Adrenal gland (tissue), 5 donors: ENCODE data around the gene RAPGEF2.

Experiments
- POLR2A ChIP-seq, 2 donors: fragments of 450-650 bp; IDR thresholded peaks; one replicate each; pipeline ENCODE4 v1.6.1; 2017; ENCODE audit warnings: antibody characterized with exemption in 2 of 2, mild to moderate bottlenecking in 2 of 2, moderate library complexity in 1 of 2
- TF ChIP-seq, protein P1 (sequence below), 6 experiments: fragments of 450-650 bp in 4 of 6; fragments of 200-600 bp in 2 of 6; sonication (generic) in 1 of 6; IDR thresholded peaks; 1 replicate in 5 of 6; 2 replicates in 1 of 6; pipeline versions ENCODE4 v1.5.1 to v1.8.0; 2016 to 2021; ENCODE audit warnings: antibody characterized with exemption in 6 of 6, mild to moderate bottlenecking in 2 of 6, moderate library complexity in 1 of 6
- donor health status: DM: no; HTN: no; CAD: no.

- TF ChIP-seq, protein P1, sequence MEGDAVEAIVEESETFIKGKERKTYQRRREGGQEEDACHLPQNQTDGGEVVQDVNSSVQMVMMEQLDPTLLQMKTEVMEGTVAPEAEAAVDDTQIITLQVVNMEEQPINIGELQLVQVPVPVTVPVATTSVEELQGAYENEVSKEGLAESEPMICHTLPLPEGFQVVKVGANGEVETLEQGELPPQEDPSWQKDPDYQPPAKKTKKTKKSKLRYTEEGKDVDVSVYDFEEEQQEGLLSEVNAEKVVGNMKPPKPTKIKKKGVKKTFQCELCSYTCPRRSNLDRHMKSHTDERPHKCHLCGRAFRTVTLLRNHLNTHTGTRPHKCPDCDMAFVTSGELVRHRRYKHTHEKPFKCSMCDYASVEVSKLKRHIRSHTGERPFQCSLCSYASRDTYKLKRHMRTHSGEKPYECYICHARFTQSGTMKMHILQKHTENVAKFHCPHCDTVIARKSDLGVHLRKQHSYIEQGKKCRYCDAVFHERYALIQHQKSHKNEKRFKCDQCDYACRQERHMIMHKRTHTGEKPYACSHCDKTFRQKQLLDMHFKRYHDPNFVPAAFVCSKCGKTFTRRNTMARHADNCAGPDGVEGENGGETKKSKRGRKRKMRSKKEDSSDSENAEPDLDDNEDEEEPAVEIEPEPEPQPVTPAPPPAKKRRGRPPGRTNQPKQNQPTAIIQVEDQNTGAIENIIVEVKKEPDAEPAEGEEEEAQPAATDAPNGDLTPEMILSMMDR (IDR thresholded peaks at IDR 0.05) = no peak
- TF ChIP-seq POLR2A (IDR thresholded peaks at IDR 0.05) = no peak
These were observed 87.8 kb downstream of the RAPGEF2 start for GRCh38 chr4:159190651-159191050.
